Activated naive CD8-positive, alpha-beta T cell treated with anti-CD3 and anti-CD28 coated beads, Interleukin-2, amount 50 U/mL, for 16 hours (primary cell): ENCODE results near the gene ILKAP.

ENCODE experiments used
- DNase-seq: peaks from one replicate; pipeline ENCODE4 v3.0.0-alpha.2; 2020; ENCODE audit warnings: low read depth, low spot score

Gene ILKAP

DNA sequence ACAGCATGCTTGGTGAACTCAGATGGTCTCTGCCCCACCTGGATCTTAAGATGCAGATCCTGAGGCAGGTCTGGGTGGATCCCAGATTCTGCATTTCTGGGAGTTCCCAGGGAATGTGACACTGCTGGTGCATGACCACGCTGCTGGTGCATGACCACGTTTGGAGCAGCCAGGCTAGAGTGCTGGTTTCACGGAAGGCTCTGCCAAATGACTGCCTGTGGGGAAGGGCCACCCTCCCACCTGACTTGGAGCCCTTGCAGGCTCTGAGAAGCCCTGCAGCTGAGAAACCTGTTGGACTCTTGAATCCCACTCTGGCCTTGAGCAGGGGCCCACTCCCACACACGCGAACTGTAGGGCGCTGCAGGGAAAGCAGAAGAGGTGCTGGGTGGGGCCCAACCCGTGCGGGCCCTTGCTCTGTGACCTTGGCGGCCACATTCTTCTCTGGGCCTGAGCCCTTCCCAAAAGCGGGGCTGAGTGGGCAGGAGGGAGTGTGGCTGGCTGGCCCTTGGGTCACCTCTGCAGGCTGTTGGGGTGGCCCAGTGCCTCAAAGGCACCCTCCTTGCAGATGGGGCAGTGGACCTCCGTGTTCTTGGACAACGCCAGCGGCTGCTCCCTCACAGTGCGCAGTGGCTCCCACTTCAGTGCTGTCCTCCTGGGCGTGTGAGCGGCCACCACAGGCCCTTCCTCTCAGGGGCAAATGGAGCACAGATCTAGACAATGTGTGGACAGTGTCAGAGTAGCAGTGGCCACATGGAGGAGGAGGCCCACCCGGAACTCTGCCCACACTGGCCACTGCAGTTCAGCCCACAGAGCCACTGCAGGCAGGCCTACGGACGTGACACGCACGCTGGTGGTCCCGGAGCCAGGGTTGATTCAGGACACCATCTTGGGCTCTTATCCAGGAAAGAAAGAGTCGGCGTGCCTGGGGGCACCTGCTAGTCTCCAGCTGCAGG, 36.8 kb downstream of the ILKAP start:
- no peak for DNase-seq

DNA sequence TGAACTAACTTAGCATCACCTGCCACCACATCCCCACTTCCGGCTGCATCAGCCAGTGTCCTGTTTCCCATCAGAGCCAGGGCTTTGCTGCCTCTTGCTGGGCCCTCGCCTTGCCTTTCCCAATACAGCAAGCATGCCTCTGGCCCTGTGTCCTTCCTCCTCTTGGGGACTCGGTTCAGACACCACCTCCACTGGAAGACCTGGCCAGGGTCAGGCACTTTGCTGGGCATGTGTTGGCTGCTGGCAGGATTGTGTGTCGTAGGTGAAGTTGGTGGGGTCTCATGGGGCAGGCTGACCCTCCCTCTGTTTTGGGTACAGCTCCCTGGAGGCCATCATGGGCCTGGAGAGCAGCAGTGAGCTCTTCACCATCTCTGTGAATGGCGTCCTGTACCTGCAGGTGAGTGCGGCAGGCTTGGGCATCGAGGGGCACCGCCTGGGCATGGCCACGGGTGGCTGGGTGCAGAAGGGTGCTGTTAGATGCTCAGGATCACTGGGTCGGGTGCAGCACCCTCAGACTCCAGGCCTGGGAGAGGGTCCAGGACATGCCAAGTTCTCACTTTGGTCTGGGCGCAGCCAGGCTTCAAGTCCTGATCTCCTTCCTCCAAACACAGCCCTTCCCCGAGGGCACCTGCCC, 38.1 kb downstream of the ILKAP start:
- no peak for DNase-seq

DNA sequence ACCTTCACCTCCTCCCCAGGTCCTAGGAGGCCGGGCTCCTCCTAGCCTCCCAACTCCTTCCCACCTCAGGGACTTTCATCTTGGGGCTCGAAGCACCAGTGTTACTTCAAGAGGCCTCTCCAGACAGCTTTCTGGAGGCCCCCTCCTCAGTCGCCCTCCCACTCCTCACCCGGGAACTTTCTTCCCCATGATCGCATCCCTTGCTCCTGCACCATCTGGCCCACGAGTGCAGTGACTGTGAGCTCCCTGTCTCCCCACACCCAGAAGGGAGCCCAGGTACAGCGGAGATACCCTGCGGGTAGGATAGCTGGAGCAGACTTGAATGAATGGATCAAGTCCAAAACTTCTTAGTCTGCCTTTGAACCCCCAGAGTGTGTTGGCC, 38.6 kb downstream of the ILKAP start:
- DNase-seq = no peak

DNA sequence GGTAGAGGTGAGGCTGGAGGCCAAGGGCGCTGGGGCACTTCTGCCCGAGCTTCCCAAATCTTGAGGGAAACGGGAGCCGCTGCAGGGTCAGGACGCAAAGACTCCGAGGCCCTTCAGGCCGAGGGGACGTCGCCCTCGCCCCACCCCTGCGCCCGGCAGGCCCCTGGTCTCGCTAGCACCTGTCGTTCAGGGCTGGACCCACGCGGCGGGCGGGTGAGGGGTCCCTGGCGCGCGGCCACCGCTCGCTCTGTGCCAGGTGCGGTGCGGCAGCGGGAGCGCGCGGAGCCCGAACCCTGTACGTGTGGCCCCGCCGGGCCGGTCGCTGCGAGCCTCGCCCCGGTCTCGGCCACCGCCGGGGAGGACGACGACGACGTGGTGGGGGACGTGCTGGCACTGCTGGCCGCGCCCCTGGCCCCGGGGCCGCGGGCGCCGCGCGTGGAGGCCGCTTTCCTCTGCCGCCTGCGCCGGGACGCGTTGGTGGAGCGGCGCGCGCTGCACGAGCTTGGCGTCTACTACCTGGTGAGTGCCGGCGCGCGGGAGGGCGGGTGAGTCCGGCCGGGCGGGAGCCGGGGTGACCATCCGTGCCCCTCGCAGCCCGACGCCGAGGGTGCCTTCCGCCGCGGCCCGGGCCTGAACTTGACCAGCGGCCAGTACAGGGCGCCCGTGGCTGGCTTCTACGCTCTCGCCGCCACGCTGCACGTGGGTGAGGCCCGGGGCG, 39.9 kb downstream of the ILKAP start:
- no peak for DNase-seq

DNA sequence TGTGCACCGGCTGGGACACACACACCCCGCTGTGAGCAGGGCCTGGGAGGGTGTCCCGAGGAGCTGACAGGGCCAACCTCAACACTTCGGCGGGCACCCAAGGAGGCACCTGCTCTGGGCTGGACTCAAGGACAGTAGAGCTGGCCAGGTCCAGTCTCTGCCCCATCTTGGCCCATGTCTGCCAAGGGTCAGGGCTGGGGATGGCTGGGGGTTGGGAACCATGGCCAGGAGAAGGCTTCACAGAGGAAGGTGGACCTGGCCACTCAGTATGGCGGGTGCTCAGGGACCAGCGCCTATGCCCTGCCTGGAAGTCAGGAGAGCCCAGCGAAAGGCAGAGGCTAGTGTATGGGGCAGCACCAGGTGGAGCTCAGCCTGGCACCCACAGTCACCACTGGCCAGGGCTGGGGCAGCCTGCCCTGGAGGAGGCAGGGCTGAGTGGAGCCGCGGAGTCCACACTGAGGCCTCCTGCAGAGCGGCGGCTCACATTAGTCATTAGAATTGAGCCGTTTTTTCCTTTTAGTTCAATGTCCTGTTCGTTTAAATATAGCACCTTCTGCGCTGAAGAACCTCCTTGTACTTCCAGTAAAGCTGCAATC, 40.6 kb downstream of the ILKAP start:
- DNase-seq = no peak

DNA sequence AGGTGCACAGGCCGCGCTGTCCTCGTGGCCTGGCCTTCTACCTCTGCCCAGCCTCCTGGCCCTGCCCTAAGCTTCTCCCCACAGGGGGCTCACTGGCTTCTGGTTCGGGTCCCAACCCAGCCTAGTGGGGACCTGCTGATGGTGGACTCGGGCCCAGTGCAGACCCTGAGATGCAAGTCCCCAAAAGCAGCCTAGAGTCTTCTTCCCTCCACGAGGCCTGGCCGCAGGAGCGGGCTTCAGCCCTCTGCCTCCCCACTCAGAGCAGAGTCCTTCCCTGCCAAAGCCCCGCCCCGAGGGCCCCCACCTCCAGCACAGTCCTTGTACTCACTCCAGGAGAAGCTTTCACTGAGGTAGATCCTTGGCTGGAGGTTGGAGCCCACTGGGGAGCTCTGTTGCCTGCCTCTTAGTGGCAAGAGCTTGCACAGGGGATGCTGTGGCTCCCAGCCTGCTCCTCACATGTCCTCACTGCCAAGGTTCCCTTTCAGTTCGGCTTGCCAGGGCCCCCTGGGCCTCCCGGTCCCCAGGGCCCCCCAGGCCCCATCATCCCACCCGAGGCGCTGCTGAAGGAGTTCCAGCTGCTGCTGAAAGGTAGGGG, 41.1 kb downstream of the ILKAP start:
- no peak for DNase-seq

DNA sequence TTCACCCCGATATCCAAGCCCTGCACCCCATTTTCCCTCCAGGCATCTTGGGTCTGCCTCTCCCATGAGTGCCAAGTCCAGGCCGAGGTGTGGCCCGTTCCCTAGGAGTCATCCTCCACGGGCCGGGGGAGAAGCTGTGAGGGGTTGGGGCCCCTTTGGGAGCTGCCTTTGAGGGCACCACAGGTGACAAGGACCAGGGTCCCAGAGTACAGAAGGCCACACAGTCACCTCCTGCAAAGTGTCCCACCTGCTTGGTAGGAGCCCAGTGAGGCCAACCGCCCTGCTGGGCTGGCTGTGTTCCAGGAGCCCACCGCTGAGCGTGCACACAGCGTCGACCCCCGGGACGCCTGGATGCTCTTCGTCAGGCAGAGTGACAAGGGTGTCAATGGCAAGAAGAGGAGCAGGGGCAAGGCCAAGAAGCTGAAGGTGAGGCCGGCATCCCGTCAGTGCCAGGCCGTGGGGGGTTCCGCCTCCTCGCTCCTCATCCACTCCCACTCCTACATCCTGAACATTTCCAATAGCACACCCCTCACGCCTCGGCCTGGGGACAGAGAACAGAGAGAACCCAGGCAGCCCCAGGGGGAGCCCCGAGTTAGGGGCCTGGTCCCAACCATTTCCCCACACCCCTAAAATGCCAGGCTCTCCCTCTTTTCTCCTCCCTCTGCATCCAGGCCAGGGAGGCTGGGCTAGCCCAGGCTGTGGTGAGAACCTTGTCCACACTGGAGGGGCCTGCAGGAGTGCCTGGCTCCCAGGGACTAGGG, 42.0 kb downstream of the ILKAP start:
- no peak for DNase-seq

DNA sequence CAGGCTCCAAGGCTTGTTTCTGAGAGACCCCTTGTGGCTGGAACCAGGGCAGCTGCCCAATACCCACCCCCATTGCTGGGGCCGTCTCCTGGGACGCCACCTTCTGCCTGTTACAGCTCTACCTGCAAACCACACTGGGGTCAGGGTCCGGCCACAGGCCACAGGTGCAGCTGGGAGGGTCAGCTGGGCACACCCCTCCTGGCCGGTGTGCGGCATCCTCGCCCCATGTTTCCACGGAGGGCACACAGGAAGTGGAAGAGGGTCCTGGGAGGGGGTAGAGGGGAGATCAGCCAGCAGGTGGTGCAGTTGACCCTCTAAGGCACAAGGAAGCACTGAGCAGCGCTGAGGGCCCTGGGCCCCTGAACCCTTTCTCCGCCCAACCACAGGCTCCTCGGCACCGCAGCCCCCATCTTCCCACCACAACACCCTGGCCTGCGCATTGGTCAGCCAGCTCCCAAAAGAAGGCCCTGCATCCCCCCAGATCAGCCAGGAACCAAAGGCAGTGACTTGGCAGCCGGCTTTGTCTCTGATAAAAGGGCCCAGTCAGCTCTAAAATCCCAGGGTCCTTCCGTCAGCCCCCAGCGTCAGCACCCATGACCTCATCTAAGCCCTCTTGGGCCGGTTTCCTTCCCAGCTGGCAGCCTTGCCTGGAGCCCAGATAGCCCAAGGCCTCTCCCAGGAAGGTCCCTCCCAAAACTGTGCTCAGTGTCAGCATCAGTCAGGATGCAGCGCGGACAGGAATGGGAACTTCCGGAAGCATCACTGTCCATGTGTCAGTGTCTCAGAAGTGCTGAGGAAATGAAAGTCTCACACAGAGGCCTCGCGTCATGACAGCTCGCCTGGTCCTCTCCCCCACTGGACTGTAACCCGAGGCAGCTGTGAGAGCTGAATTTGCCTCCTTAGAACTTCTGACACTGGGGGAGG, 43.0 kb downstream of the ILKAP start:
- no peak for DNase-seq

DNA sequence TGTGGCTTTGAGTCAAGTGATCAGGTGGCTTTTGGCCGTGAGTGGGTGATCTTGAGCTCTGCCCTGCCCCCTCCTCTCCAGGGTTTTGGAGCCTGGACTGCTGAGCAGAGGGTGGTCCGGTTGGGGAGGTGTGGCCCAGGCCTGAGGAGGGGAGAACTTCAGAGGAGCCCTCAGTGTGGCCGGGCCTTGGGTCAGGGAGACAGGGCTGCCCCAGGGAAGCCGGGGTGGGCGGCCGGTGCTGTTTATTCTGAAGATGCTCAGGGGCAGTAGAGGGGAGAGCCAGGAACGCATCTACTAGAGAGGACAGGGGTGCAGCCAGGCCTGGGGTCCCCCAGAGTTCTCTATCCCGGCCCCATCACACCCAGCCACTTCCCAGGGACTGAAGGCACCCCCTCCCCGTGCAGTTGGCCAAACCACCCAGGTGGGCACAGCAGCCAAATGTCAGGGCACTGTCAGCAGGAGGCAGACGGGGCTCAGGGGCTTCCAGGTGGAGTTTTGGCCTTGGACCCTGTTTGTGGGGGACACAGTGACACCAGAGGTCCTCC, 43.8 kb downstream of the ILKAP start:
- no peak for DNase-seq

DNA sequence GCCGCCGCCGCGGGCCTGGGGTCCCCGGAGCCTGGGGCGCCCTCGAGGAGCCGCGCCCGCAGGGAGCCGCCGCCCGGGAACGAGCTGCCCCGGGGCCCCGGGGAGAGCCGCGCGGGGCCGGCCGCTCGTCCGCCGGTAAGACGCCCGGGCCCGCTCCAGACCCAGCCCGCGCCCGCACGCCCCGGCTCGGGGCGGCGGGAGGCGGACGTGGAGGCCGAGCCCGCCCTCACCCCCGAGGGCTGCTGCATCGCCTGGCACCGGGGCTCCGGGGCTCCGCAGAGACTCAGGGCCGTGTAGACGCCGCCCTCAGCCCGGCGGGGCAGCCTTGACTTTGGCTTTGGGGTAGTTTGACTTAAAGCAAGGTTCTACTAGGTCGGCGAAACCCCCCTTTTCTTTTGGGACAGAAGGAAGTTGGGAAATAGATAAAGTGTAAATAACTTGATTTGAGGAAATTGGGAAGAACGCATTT, 44.4 kb downstream of the ILKAP start:
- no peak for DNase-seq

DNA sequence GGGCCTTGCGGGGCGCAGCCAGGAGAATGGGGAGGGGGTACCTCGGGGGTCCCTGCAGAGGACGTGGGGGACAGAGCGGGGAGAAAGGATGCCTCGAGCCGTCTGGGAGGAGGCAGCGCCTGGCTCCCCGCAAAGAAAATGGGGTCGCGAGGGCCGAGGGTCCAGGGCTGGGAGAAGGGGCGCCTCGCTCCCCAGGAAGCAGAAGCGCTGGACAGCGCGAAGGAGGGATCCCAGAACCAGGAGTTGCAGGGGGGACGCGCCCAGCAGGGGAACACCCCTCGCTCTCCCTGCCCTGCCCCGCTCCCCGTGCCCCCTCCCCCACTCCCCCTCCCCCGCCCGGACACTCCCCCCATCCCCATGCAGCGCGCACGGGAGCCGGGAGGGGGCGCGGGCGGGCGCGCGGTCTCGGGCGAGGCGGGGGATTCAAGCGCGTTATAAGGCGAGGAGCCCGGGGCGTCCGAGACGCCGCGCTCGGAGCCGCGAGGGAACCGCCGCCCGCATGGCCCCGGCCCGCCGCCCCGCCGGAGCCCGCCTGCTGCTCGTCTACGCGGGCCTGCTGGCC, 44.9 kb downstream of the ILKAP start, which contains the start of gene ERFE:
TSS of gene ERFE (plus strand) at position 462 of the 562 bp plus-strand sequence. CDS start at position 500, 38 bp downstream.
- DNase-seq = no peak

DNA sequence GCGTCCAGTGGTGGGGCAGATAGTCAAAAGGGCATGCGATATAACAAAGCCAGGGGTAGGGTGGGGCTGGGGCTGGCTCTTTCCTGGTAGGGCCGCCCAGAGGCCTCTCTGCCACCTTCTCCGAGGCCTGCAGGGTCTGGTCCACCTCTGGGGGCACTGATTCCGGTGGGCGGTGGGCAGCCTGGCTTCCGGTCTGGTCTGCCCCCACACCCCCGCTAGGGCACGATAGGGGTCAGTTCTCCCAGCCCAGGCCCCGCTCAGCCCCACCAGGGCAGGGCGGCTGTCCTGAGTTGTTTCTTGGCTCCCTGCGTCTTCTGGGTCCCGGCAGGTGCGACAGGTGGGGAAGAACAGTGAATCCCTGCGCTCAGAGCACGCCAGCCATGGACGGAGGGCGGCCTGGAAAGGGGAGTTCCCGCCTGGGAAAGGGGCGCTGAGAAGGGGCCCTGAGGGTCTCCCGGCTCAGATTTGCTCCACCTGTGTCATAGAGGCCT, 45.4 kb downstream of the ILKAP start:
- no peak for DNase-seq

DNA sequence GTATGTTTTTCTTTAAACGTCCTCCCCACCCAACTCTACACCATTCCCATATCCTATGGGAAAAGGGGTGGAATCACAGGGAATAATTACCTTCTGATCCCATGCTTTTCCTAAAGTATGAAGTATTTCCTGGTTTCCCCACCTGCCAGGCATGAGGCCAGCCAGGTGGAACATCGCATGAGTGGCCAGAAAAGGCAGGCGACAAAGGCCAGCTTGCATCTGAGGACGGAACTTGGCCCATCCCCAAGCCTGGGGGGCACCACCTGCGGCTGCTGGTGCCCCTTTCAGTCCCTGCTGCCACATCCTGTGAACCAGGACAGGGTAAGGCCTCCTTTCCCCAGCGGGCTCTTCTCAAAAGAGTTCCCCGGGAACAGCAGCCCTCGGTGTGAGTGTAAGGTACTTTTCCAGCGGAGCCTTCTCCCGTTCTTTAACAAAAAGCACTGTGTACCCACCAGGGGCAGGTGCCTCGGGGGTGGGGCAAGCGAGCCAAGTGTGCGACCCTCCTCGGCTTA, 45.9 kb downstream of the ILKAP start:
- no peak for DNase-seq

DNA sequence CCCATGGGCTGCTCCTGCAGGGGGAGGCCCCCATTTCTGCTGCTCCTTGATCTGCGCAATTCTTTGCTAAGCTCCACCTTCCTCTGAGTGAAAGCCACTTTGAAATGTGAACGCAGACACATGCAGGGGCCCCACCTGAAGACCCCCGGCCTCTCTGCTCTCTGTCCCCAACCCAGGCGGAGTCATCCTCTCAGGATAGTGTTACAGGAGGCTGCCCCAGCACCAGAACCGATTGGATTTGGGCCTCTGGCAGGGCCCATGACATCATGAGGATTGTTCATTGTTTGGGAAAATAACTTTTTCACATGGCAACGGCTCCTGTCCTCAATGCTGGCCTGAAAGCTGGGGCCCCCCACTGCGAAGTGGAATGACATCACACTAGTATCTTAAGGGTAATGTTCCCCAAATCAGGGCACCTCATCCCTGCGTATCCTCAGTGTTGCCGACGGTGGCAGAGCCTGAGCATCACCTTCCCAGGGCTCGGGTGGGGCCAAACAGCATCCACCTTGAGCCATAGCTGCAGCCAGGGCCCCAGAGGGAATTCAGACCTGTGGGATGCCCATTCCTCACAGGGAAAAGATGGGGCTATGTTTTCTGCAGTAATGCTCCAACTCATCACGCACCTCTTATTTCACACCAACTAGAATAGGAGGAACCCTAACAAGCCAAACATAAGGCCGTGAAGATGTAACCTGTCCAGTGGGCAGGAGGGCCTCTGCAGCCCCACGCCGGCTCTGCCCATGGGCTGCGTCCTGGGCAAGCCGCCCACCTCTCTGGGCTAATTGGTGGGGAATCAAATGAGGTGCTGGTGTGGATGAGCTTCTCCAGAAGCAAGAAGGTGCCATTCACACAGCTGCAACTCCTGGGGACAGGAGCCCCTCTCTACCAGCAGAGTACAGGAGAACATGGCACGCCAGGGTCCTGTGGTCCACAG, 47.5 kb downstream of the ILKAP start:
- no peak for DNase-seq

DNA sequence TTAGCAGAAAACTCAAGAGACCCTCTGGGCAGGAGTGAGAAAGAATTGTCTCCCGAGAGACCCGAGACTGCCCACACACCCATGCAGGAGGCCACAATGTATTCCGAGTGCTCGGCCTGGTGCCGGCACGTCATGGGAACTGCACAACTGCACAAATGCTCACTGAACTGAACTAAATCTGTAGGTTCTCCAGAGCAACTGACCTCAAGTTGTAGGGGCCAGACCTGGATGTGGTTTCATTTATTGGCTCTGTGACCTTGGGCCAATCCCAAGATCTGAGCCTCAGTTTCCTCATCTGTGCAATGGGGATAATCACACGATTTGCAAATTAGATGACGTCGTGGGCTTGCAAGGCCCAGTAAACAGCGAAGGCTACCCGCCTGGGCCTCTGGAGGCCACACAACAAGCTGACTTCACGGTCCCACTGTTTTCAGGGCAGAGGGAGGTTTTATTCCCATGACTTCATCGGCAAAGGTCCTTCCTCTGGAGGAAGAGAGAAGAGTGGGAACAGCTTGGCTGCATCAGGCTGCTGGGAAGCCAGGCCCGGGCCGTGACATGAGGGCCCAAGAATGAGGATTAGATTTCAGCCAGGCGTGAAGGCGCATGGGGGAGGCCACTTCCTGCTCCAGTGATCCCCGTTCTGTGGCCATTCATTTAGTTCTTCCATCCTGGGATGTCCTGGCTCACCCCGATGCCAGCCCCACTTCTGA, 48.3 kb downstream of the ILKAP start:
- no peak for DNase-seq

DNA sequence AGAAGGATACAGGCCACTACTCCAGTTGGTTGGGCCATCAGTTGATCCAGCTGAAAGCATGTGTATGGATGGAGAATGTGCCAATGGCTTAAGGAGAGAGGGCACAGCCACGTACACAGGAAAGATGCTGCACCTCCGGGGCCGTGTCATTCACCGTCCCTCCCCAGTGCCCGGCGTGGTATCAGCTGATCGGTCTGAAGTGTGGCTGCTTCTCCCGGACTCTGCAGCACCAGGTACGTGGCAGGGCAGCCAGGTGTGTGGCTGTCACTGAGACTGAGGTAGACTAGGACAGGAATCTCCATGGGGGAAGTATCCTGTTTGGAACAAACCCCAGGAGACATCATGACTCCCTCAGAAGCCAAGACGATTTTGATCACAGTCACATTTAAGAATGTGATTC, 48.9 kb downstream of the ILKAP start:
- DNase-seq = no peak
